SU-DHL-6 (cell line): ENCODE measurements around the gene NKD1.

Experiments used
- H2AFZ ChIP-seq: fragments of 200-600 bp; sonication (generic); 2 replicates; pipeline ENCODE4 v1.6.1; 2014; ENCODE audit warnings: low read depth, mild to moderate bottlenecking, moderate library complexity, mixed read lengths, antibody characterized with exemption, low read length; ENCODE audit not compliant: severe bottlenecking
- H3F3A ChIP-seq: fragments of 200-600 bp; shearing (Covaris generic); 2 replicates; pipeline ENCODE4 v1.6.0; 2016; ENCODE audit warnings: antibody characterized with exemption, mild to moderate bottlenecking; ENCODE audit not compliant: insufficient read depth
- H3K27ac ChIP-seq: fragments of 200-600 bp; sonication (generic); 2 replicates; pipeline ENCODE4 v1.5.1; 2016; ENCODE audit warnings: low read depth, mild to moderate bottlenecking, low read length, moderate library complexity, mixed read lengths
- H3K27me3 ChIP-seq: fragments of 200-600 bp; sonication (generic), shearing (Covaris generic); 2 replicates; pipeline ENCODE4 v1.6.0; 2014; ENCODE audit warnings: mild to moderate bottlenecking, low read length
- H3K36me3 ChIP-seq: fragments of 200-600 bp; sonication (generic); 2 replicates; pipeline ENCODE4 v1.6.1; 2014; ENCODE audit warnings: mild to moderate bottlenecking, low read length, mixed read lengths
- H3K4me2 ChIP-seq: fragments of 300-600, 200-600 bp; shearing (Covaris generic), sonication (generic); 2 replicates; pipeline ENCODE4 v1.6.0; 2014; ENCODE audit warnings: low read length, low read depth, mild to moderate bottlenecking; ENCODE audit not compliant: poor library complexity, severe bottlenecking
- H3K4me3 ChIP-seq: fragments of 200-600 bp; sonication (generic); 2 replicates; pipeline ENCODE4 v1.5.1; 2014; ENCODE audit warnings: antibody characterized with exemption, low read length, mild to moderate bottlenecking, mixed read lengths; ENCODE audit not compliant: insufficient read depth, poor library complexity, severe bottlenecking
- H3K79me2 ChIP-seq: fragments of 200-600 bp; sonication (generic); 2 replicates; pipeline ENCODE4 v1.6.1; 2014; ENCODE audit warnings: mild to moderate bottlenecking, low read length, moderate library complexity; ENCODE audit not compliant: insufficient read depth
- H3K9ac ChIP-seq: fragments of 200-600 bp; sonication (generic); 2 replicates; pipeline ENCODE4 v1.7.0; 2014; ENCODE audit warnings: mild to moderate bottlenecking, low read length
- H3K9me2 ChIP-seq: fragments of 200-600 bp; sonication (generic); replicated peaks from 2 replicates; pipeline ENCODE4 v1.6.1; 2014; ENCODE audit warnings: low read length; ENCODE audit not compliant: insufficient read depth
- H3K9me3 ChIP-seq: fragments of 200-600 bp; sonication (generic); 2 replicates; pipeline ENCODE4 v1.6.1; 2014; ENCODE audit warnings: low read length, mixed read lengths; ENCODE audit not compliant: insufficient read depth
- H4K20me1 ChIP-seq: fragments of 200-600 bp; sonication (generic); 2 replicates; pipeline ENCODE4 v1.6.1; 2014; ENCODE audit warnings: low read depth, mild to moderate bottlenecking, antibody characterized with exemption, low read length, moderate library complexity, mixed read lengths
- CTCF ChIP-seq: fragments of 200-600 bp; sonication (generic); IDR thresholded peaks from one replicate; pipeline ENCODE4 v1.5.1; 2017; ENCODE audit warnings: antibody characterized with exemption, mild to moderate bottlenecking, low read length, moderate library complexity; ENCODE audit not compliant: insufficient read depth, poor library complexity, severe bottlenecking
- EZH2phosphoT487 ChIP-seq: fragments of 200-600 bp; sonication (generic), shearing (Covaris generic); conservative IDR thresholded peaks from 2 replicates; pipeline ENCODE4 v1.6.1; 2018; ENCODE audit warnings: mild to moderate bottlenecking, antibody characterized with exemption, low read length, moderate library complexity, mixed read lengths

NKD1 gene

DNA sequence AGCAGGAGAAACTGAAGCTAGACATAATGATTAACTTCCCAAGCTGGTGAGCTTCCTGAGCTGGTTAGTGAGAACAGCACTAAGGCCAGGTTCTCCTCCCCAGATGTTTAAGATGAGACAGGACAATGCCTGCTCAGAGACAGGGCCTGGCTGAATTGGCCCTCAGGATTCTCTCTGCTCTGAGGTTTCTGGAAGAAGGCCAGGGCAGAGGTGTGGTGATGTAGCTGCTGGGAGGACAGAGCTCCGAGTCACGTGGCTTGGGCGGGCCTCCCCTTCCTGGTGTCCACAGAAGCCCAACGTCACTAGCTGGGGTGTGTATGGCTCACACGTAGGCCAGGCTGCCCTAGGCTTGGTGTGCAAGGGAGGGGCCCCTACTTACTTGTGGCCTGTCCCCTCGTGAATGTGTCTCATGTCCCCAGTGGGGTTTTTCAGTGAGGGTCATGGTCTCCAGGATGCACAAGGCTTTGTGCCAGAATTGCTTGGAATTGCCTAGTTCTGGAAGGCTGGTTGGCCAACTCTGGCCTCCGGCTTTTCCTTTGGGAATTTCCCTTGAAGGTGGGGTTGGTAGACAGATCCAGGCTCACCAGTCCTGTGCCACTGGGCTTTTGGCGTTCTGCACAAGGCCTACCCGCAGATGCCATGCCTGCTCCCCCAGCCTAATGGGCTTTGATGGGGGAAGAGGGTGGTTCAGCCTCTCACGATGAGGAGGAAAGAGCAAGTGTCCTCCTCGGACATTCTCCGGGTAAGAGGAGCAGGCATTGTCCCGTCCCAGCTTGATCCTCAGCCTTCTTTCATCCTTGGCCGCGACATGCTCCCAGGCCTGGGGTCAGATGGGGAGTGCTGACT, 148.6 kb downstream of the NKD1 start:
- Histone ChIP-seq H4K20me1 (no peaks in the 10 kb centered on the region), H3K27ac (no peak overlapping the region), H3K36me3 (no peaks in the 10 kb centered on the region), H3K27me3 (no peaks in the 10 kb centered on the region), H3K9me3 (no peaks in the 10 kb centered on the region), H3K4me3 (no peak overlapping the region), H3K79me2 (no peaks in the 10 kb centered on the region), H2AFZ (no peak overlapping the region), H3K9me2 (no peaks in the 10 kb centered on the region), H3F3A (no peaks in the 10 kb centered on the region), H3K4me2 (no peak overlapping the region), H3K9ac (no peak overlapping the region)
- TF ChIP-seq CTCF (no peak), EZH2phosphoT487 (no peak)

GRCh38 chr16:50697421-50697715, 149.2 kb downstream of the NKD1 start:
- Histone ChIP-seq H3K4me3 (no peak overlapping the region), H3K27ac (no peak overlapping the region), H4K20me1 (no peaks in the 10 kb centered on the region), H3K9ac (no peak overlapping the region), H3K9me3 (no peaks in the 10 kb centered on the region), H3K9me2 (no peaks in the 10 kb centered on the region), H3K36me3 (no peaks in the 10 kb centered on the region), H2AFZ (no peak overlapping the region), H3K4me2 (no peak overlapping the region), H3K79me2 (no peaks in the 10 kb centered on the region), H3K27me3 (no peaks in the 10 kb centered on the region), H3F3A (no peaks in the 10 kb centered on the region)
- no peak for TF ChIP-seq CTCF
- no peak for TF ChIP-seq EZH2phosphoT487

DNA sequence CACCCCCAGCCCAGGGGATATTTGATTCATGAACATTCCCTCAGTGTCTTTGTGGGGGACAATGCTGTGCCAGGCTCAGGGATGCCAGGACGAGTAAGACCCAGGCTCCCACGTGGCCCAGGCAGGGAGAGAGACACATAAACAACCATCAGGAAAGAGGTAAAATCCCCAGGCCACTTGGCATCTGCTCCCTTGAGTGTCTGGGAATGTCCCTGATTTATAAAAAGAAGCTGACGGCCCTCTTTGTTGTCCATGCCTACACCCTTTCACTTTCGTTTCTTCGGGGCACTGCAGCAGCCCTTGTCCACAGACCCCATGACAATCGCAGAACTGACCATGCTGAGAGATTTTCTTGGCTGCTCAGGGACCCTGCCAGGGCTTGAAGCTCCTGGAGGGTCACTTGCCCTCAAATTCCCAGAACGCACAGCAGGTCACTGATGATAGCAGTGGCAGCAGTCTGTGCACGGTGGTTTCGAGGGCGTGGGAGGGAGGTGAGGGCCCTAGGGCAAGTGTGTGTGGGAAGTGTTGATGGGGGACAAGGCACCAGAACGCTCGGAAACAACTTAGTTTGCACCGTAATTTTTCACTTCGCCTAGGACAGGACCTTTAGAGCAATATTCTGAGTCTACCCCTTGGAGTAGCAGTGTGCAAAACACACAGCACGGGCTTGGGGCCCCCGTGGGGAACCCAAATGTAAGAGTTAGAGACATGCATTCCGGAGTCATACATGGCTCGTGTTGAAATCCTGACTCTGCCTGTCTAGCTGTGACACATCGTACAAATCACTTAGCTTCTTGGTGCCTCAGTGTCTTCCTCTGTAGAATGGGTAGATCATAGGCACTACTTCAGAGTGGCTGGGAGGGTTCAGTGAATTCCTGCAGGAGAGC, 149.9 kb downstream of the NKD1 start:
- H3K4me3 ChIP-seq, result no peak overlapping the region
- H3K36me3 ChIP-seq, result no peaks in the 10 kb centered on the region
- H3K4me2 ChIP-seq, result no peak overlapping the region
- no peaks in the 10 kb centered on the region for H3K9me3 ChIP-seq
- H3K27ac ChIP-seq, result no peak overlapping the region
- no peaks in the 10 kb centered on the region for H4K20me1 ChIP-seq
- H3K9me2 ChIP-seq, result no peaks in the 10 kb centered on the region
- H3F3A ChIP-seq, result no peaks in the 10 kb centered on the region
- H3K9ac ChIP-seq, result no peak overlapping the region
- no peaks in the 10 kb centered on the region for H3K27me3 ChIP-seq
- H2AFZ ChIP-seq, result no peak overlapping the region
- H3K79me2 ChIP-seq, result no peaks in the 10 kb centered on the region
- TF ChIP-seq EZH2phosphoT487 (no peak), CTCF (no peak)
